Activated effector memory CD4-positive, alpha-beta T cell treated with anti-CD3 and anti-CD28 coated beads, Interleukin-2, amount 50 U/mL, for 16 hours (primary cell): ENCODE results near the gene PDE10A.
"Not testable (repeated sequence)": the region's sequence is repeated elsewhere in the genome, so short reads cannot be mapped to it uniquely, and the experiment has no call there.

ENCODE experiments used
- DNase-seq: peaks from one replicate; pipeline ENCODE4 v3.0.0-alpha.2; 2020

The PDE10A gene

GRCh38 chr6:165618891-165619290 lies 44.1 kb downstream of the PDE10A start:
- not testable (repeated sequence) for DNase-seq

GRCh38 chr6:165618241-165618640 lies 44.8 kb downstream of the PDE10A start:
- no peak for DNase-seq

- DNase-seq = no peak
These were observed 45.5 kb downstream of the PDE10A start for GRCh38 chr6:165617528-165617927.

GRCh38 chr6:165616116-165616515 lies 46.9 kb downstream of the PDE10A start:
- no peak for DNase-seq

- no peak for DNase-seq
These were observed 47.4 kb downstream of the PDE10A start for GRCh38 chr6:165615636-165616035.

- no peak for DNase-seq
These were observed 51.7 kb downstream of the PDE10A start for GRCh38 chr6:165611294-165611693.

GRCh38 chr6:165608577-165608976 lies 54.5 kb downstream of the PDE10A start:
- DNase-seq = not testable (repeated sequence)

GRCh38 chr6:165606740-165607008 lies 56.4 kb downstream of the PDE10A start:
- no peak for DNase-seq

GRCh38 chr6:165605901-165606739 lies 56.9 kb downstream of the PDE10A start:
- no peak for DNase-seq

- DNase-seq = no peak
These were observed 57.7 kb downstream of the PDE10A start for GRCh38 chr6:165605182-165605875.

- DNase-seq = no peak
These were observed 60.8 kb downstream of the PDE10A start for GRCh38 chr6:165602291-165602690.

GRCh38 chr6:165600606-165601005 lies 62.4 kb downstream of the PDE10A start:
- no peak for DNase-seq

- DNase-seq = no peak
These were observed 63.2 kb downstream of the PDE10A start for GRCh38 chr6:165599596-165600487.

- DNase-seq = no peak
These were observed 63.9 kb downstream of the PDE10A start for GRCh38 chr6:165599121-165599520.

- no peak for DNase-seq
These were observed 65.2 kb downstream of the PDE10A start for GRCh38 chr6:165597821-165598220.

- DNase-seq = no peak
These were observed 68.3 kb downstream of the PDE10A start for GRCh38 chr6:165594584-165595333.

GRCh38 chr6:165592947-165593346 lies 70.1 kb downstream of the PDE10A start:
- not testable (repeated sequence) for DNase-seq

GRCh38 chr6:165588515-165588914 lies 74.5 kb downstream of the PDE10A start:
- no peak for DNase-seq

GRCh38 chr6:165587206-165587605 lies 75.8 kb downstream of the PDE10A start:
- no peak for DNase-seq

- DNase-seq = no peak
These were observed 76.3 kb downstream of the PDE10A start for GRCh38 chr6:165586706-165587105.

GRCh38 chr6:165585060-165585459 lies 78.0 kb downstream of the PDE10A start:
- no peak for DNase-seq

GRCh38 chr6:165584541-165584940 lies 78.5 kb downstream of the PDE10A start:
- DNase-seq = no peak

GRCh38 chr6:165581678-165582077 lies 81.4 kb downstream of the PDE10A start:
- no peak for DNase-seq
